NCI-H2107 treated with DMSO at 0.1 percent for 48 hours (cell line): ENCODE data around the gene RALGAPB.

Experiments
- DNase-seq: peaks from one replicate; lab custom pipeline; 2025; ENCODE audit not compliant: unreplicated experiment; lab: John Stamatoyannopoulos, UW

RALGAPB gene

GRCh38 chr20:38543014-38543906 lies 70.6 kb downstream of the RALGAPB start:
- no peak for DNase-seq

- DNase-seq = no peak
Observed at GRCh38 chr20:38545771-38546170, 73.1 kb downstream of the RALGAPB start.

GRCh38 chr20:38547288-38548085 lies 74.8 kb downstream of the RALGAPB start:
- no peak for DNase-seq

- DNase-seq = no peak
Observed at GRCh38 chr20:38548356-38549083, 75.9 kb downstream of the RALGAPB start.

GRCh38 chr20:38550274-38550673 lies 77.6 kb downstream of the RALGAPB start:
- DNase-seq = no peak

GRCh38 chr20:38551056-38551626 lies 78.5 kb downstream of the RALGAPB start:
- no peak for DNase-seq

GRCh38 chr20:38554986-38555385 lies 82.3 kb downstream of the RALGAPB start:
- DNase-seq = no peak

- no peak for DNase-seq
Observed at GRCh38 chr20:38555395-38555794, 82.8 kb downstream of the RALGAPB start.

GRCh38 chr20:38557174-38557573 lies 84.5 kb downstream of the RALGAPB start:
- DNase-seq = no peak

- no peak for DNase-seq
Observed at GRCh38 chr20:38558596-38559360, 86.1 kb downstream of the RALGAPB start.

GRCh38 chr20:38559764-38560163 lies 87.1 kb downstream of the RALGAPB start:
- no peak for DNase-seq

- no peak for DNase-seq
Observed at GRCh38 chr20:38563802-38564431, 91.3 kb downstream of the RALGAPB start.

GRCh38 chr20:38564680-38565079 lies 92.0 kb downstream of the RALGAPB start:
- no peak for DNase-seq

GRCh38 chr20:38566036-38566598 lies 93.5 kb downstream of the RALGAPB start:
- DNase-seq = no peak

- no peak for DNase-seq
Observed at GRCh38 chr20:38569747-38570525, 97.3 kb downstream of the RALGAPB start.

GRCh38 chr20:38573413-38573812 lies 100.8 kb downstream of the RALGAPB start:
- no peak for DNase-seq

- no peak for DNase-seq
Observed at GRCh38 chr20:38579219-38579910, 106.7 kb downstream of the RALGAPB start.

GRCh38 chr20:38579921-38580320 lies 107.3 kb downstream of the RALGAPB start:
- DNase-seq = no peak
